BLaER1 treated with 17β-estradiol and CSF1 and Interleukin-3, amounts not matched to agents 10 nM and 100 nM (cell line): ENCODE results near the gene TESMIN.

Source experiments
- H3K27ac ChIP-seq, 11 experiments: shearing (Covaris generic); formaldehyde crosslinking; 2 replicates each; pipeline ENCODE4 v1.8.1; 2022
- H3K27me3 ChIP-seq, 11 experiments: shearing (Covaris generic); formaldehyde crosslinking; 2 replicates each; pipeline ENCODE4 v1.8.1; 2022
- H3K36me3 ChIP-seq, 11 experiments: shearing (Covaris generic); formaldehyde crosslinking; 2 replicates each; pipeline ENCODE4 v1.8.1; 2022
- H3K4me1 ChIP-seq, 10 experiments: shearing (Covaris generic); formaldehyde crosslinking; 2 replicates each; pipeline ENCODE4 v1.8.1; 2022
- H3K4me2 ChIP-seq, 11 experiments: shearing (Covaris generic); formaldehyde crosslinking; 2 replicates each; pipeline ENCODE4 v1.8.1; 2022
- H3K4me3 ChIP-seq, 10 experiments: shearing (Covaris generic); formaldehyde crosslinking; 2 replicates each; pipeline ENCODE4 v1.8.1; 2022
- H3K9ac ChIP-seq, 11 experiments: shearing (Covaris generic); formaldehyde crosslinking; 2 replicates each; pipeline ENCODE4 v1.8.1; 2022
- H3K9me3 ChIP-seq, 11 experiments: shearing (Covaris generic); formaldehyde crosslinking; replicated peaks in 1 of 11; 2 replicates each; pipeline ENCODE4 v1.8.1; 2022
- H4K20me1 ChIP-seq, 11 experiments: shearing (Covaris generic); formaldehyde crosslinking; 2 replicates each; pipeline ENCODE4 v1.8.1; 2022
- Cebpa-rat ChIP-seq, 11 experiments: shearing (Covaris generic); IDR thresholded peaks; 2 replicates each; pipeline ENCODE4 v1.8.1; 2022

TESMIN gene

GRCh38 chr11:68667511-68668500 lies 83.5 kb downstream of the TESMIN start:
- Histone ChIP-seq H3K4me1 (peaks cover 0 to 40% (median 35%) of the 10 kb centered on the region in 10 experiments; a peak in 16 of 20 replicates), H3K27ac (no peak overlapping the region), H3K9ac (no peak overlapping the region), H3K9me3 (peaks cover 1 to 13% (median 4%) of the 10 kb centered on the region in 11 experiments; a peak in 17 of 22 replicates), H3K4me2 (no peak overlapping the region), H4K20me1 (peaks cover 0 to 14% (median 0%) of the 10 kb centered on the region in 11 experiments; a peak in 4 of 22 replicates), H3K36me3 (no peaks in the 10 kb centered on the region), H3K4me3 (no peak overlapping the region), H3K27me3 (peaks cover 0 to 18% (median 0%) of the 10 kb centered on the region in 11 experiments; a peak in 6 of 22 replicates)
- no peak for TF ChIP-seq Cebpa-rat (IDR thresholded peaks at IDR 0.05)

GRCh38 chr11:68666849-68667248 lies 84.5 kb downstream of the TESMIN start:
- H3K4me1 ChIP-seq: peaks cover 0 to 46% (median 35%) of the 10 kb centered on the region in 10 experiments; a peak in 16 of 20 replicates
- TF ChIP-seq Cebpa-rat (IDR thresholded peaks at IDR 0.05): no peak
- H3K36me3 ChIP-seq: peaks cover 0 to 3% (median 0%) of the 10 kb centered on the region in 11 experiments; a peak in 1 of 22 replicates
- H3K4me3 ChIP-seq: no peak overlapping the region
- H3K27ac ChIP-seq: no peak overlapping the region
- H4K20me1 ChIP-seq: peaks cover 0 to 14% (median 0%) of the 10 kb centered on the region in 11 experiments; a peak in 4 of 22 replicates
- H3K4me2 ChIP-seq: no peak overlapping the region
- H3K27me3 ChIP-seq: peaks cover 0 to 27% (median 6%) of the 10 kb centered on the region in 11 experiments; a peak in 9 of 22 replicates
- peaks cover 11 to 22% (median 14%) of the 10 kb centered on the region in 11 experiments for H3K9me3 ChIP-seq
- no peak overlapping the region for H3K9ac ChIP-seq

- peaks cover 0 to 53% (median 40%) of the 10 kb centered on the region in 10 experiments; a peak in 16 of 20 replicates for H3K4me1 ChIP-seq
- H3K4me2 ChIP-seq: 0 out of 22 replicates have a peak overlapping the region, but pooled peaks of 1 of the 11 experiments have one; percentile 87
- no peak overlapping the region for H3K27ac ChIP-seq
- H3K4me3 ChIP-seq: no peak overlapping the region
- peaks cover 0 to 41% (median 13%) of the 10 kb centered on the region in 11 experiments; a peak in 14 of 22 replicates for H3K27me3 ChIP-seq
- H3K9ac ChIP-seq: no peak overlapping the region
- peaks cover 0 to 15% (median 6%) of the 10 kb centered on the region in 11 experiments; a peak in 5 of 22 replicates for H4K20me1 ChIP-seq
- H3K9me3 ChIP-seq: peaks cover 13 to 25% (median 17%) of the 10 kb centered on the region in 11 experiments
- TF ChIP-seq Cebpa-rat (IDR thresholded peaks at IDR 0.05): no peak
- peaks cover 0 to 3% (median 0%) of the 10 kb centered on the region in 11 experiments; a peak in 1 of 22 replicates for H3K36me3 ChIP-seq
Measured at GRCh38 chr11:68665436-68665835, 85.9 kb downstream of the TESMIN start.

GRCh38 chr11:68664906-68665305 lies 86.4 kb downstream of the TESMIN start:
- no peak overlapping the region for H3K9ac ChIP-seq
- peaks cover 0 to 3% (median 0%) of the 10 kb centered on the region in 11 experiments; a peak in 1 of 22 replicates for H3K36me3 ChIP-seq
- peaks cover 0 to 20% (median 8%) of the 10 kb centered on the region in 11 experiments; a peak in 9 of 22 replicates for H4K20me1 ChIP-seq
- H3K4me2 ChIP-seq: peak overlapping the region in 8 of 11 experiments; percentile 57 to 91 (median 80); a peak in 16 of 22 replicates
- peaks cover 0 to 54% (median 40%) of the 10 kb centered on the region in 10 experiments; a peak in 16 of 20 replicates for H3K4me1 ChIP-seq
- H3K4me3 ChIP-seq: no peak overlapping the region
- H3K9me3 ChIP-seq: peaks cover 13 to 24% (median 17%) of the 10 kb centered on the region in 11 experiments
- no peak for TF ChIP-seq Cebpa-rat (IDR thresholded peaks at IDR 0.05)
- H3K27me3 ChIP-seq: peaks cover 0 to 46% (median 18%) of the 10 kb centered on the region in 11 experiments; a peak in 15 of 22 replicates
- H3K27ac ChIP-seq: no peak overlapping the region

- peaks cover 0 to 53% (median 24%) of the 10 kb centered on the region in 11 experiments; a peak in 15 of 22 replicates for H3K27me3 ChIP-seq
- peaks cover 0 to 3% (median 0%) of the 10 kb centered on the region in 11 experiments; a peak in 1 of 22 replicates for H3K36me3 ChIP-seq
- peaks cover 0 to 27% (median 12%) of the 10 kb centered on the region in 11 experiments; a peak in 13 of 22 replicates for H4K20me1 ChIP-seq
- H3K27ac ChIP-seq: no peak overlapping the region
- 0 out of 20 replicates have a peak overlapping the region, but pooled peaks of 1 of the 10 experiments have one; percentile 6 for H3K4me3 ChIP-seq
- H3K9ac ChIP-seq: no peak overlapping the region
- H3K4me2 ChIP-seq: peak overlapping the region in 10 of 11 experiments; percentile 32 to 91 (median 72); a peak in 20 of 22 replicates
- H3K9me3 ChIP-seq: peaks cover 13 to 24% (median 17%) of the 10 kb centered on the region in 11 experiments
- H3K4me1 ChIP-seq: peaks cover 7 to 53% (median 40%) of the 10 kb centered on the region in 10 experiments
- TF ChIP-seq Cebpa-rat (IDR thresholded peaks at IDR 0.05): no peak
Measured at GRCh38 chr11:68664141-68664540, 87.2 kb downstream of the TESMIN start.

DNA sequence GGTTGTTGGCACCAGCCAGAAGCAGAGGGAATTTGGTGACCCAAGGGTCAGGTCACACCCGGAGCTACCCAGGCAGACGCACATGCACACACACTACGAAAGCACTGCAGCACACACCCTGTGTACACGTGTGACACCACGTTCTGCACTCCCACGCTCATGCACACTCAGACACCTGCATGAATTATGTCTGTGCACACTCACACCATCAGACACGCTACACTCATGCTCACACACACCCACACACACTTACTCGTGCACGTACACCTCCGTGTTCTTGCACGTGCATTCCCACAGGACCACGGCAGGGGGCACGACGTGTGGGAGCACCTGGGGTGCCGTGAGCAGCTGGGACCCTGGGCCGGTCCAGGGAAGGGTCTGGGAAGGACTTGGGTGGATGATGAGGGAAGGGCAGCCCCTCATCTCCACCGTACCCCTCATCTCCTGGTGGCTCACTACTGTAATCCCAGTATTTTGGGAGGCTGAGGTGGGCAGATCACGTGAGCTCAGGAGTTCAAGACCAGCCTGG lies 87.8 kb downstream of the TESMIN start:
- Histone ChIP-seq H3K27me3 (peaks cover 0 to 57% (median 25%) of the 10 kb centered on the region in 11 experiments; a peak in 15 of 22 replicates), H3K4me2 (peak overlapping the region in 9 of 11 experiments; percentile 48 to 91 (median 75); a peak in 19 of 22 replicates), H3K9me3 (peaks cover 13 to 24% (median 17%) of the 10 kb centered on the region in 11 experiments), H4K20me1 (peaks cover 0 to 27% (median 16%) of the 10 kb centered on the region in 11 experiments; a peak in 14 of 22 replicates), H3K9ac (no peak overlapping the region), H3K4me3 (no peak overlapping the region), H3K36me3 (peaks cover 0 to 3% (median 0%) of the 10 kb centered on the region in 11 experiments; a peak in 1 of 22 replicates), H3K4me1 (peaks cover 13 to 57% (median 46%) of the 10 kb centered on the region in 10 experiments), H3K27ac (no peak overlapping the region)
- TF ChIP-seq Cebpa-rat (IDR thresholded peaks at IDR 0.05): no peak

DNA sequence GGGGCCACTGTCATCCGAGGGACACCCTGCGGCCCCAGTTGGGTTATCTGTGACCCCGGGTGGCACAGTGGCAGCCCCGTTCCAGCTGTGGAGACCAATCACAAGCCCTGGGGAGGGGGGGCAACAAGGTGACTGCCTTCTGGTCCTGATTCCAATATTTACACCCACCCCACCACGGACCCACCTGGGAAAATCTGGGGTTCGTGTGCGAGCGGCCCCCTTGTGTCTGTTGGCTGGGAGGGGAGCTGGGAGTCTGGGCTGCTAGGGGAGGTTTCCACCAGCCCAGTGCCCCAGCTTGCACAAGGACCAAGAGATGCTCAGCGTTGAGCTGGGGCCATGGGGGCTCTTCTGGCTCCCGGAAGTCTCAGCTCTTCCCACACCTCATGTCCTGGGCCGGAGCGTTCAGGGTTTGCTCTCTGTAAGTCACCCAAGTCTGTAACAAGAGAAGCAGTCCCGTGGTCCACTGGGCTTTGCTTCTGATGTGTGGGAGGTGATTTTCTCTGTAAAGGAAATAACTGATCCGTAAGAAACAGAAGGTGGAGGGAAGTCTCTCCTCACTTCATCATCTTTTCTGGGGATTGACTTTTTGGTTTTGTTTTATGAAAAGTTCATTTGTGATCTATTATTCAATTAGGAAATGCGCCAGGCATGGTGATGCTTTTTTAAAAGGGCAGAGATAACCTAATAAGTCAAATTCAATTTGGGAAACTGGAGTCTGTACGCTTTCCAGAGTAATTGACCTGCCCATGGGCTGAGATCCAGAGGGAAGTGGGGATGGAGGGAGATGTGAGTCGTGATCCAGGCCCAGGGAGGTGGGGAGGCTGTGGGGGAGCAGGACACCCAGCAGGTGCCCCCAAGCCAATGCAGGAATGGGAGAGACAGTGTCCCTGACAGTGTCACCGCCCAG lies 89.4 kb downstream of the TESMIN start:
- Histone ChIP-seq H3K9me3 (peaks cover 13 to 28% (median 17%) of the 10 kb centered on the region in 11 experiments), H3K9ac (no peak overlapping the region), H4K20me1 (peaks cover 0 to 29% (median 15%) of the 10 kb centered on the region in 11 experiments; a peak in 14 of 22 replicates), H3K4me1 (peaks cover 13 to 73% (median 51%) of the 10 kb centered on the region in 10 experiments), H3K4me2 (peak overlapping the region in 1 of 11 experiments; percentile 99; a peak in 1 of 22 replicates), H3K27ac (no peak overlapping the region), H3K27me3 (peaks cover 0 to 73% (median 39%) of the 10 kb centered on the region in 11 experiments; a peak in 16 of 22 replicates), H3K4me3 (no peak overlapping the region), H3K36me3 (peaks cover 0 to 3% (median 0%) of the 10 kb centered on the region in 11 experiments; a peak in 1 of 22 replicates)
- TF ChIP-seq Cebpa-rat (IDR thresholded peaks at IDR 0.05): no peak
